ENCODE measurements around the gene RPS28.
"Not testable (repeated sequence)": the region's sequence is repeated elsewhere in the genome, so short reads cannot be mapped to it uniquely, and the experiment has no call there.

Gene RPS28

DNA sequence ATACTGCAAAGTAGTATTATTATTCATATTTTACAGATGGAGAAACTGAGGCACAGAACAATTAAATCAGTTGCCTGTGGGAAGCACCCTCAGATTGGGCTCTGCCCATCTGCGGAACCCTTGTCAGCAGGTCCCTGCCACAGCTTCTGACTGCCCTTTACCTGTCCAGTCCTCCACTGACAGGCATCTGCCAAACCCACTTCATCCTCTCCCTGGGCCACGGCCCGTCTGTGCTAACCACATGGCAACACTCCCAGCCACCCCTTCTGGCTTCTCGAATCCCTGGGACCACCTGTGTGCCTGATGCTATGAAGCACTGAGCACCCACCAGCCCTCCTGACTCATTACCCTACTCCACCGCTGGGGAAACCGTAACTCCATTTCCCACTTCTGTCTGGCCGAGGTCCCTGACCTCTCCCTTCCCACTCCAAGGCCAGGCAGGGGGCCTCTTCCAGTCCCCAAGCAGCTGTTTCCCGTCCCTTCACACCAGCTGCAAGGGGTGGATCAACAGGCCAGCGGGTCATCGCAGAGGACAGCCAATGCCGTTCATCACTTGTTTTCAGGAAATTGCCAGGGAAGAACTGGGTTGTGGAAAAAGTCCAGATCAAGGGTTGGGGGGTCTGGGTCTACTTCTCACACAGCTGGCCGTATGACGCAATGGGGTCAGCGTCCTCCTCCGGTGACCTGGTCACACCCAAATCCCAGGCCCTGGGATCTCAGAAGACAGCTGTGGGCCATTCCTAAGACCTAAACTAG is 19.2 kb downstream of the RPS28 start:
- DNase-seq (ENCODE audit: low spot score), result no peak
- no peak for TF ChIP-seq CTCF (IDR thresholded peaks at IDR 0.05)
- H3K27ac ChIP-seq, result peak overlapping the region in 1 of 2 donors; percentile 38
- H3K4me3 ChIP-seq, result no peak overlapping the region

DNA sequence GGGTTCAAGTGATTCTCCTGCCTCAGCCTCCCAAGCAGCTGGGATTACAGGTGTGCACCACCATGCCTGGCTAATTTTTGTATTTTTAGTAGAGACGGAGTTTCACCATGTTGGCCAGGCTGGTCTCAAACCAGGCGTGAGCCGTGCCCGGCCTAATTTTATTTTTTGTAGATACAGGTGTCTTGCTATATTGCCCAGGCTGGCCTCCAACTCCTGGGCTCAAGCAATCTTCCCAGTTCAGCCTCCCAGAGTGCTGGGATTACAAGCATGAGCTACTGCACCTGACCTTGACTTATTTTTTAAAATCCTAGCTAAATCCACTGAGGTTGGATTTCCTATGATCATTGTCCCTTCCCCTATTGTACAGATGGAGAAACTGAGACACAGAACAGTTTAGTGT is 20.2 kb downstream of the RPS28 start:
- not testable (repeated sequence) for H3K4me3 ChIP-seq; DNase-seq (ENCODE audit: low spot score)
- peak overlapping the region in 1 of 2 donors; percentile 87 for H3K27ac ChIP-seq

DNA sequence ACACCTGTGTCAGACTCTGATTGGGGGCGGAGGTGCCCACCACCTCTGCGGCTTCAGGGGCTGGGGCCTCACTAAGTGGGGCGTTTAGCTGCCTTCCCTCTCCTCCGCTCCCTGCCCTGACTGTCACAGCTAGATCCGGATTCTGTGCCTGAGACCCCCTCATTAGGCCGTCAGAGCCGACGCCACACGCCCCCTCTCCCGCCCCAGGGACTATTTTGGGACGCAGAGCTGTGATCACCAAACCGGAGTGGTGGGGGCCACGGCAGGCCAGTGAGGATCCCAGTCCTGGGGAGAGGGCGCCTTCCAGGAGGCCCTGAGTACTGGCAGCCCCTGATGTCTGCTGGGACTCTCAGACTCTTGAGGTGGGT is 21.0 kb downstream of the RPS28 start:
- no peak for DNase-seq (ENCODE audit: low spot score)
- H3K27ac ChIP-seq, result peak overlapping the region in 1 of 2 donors; percentile 87
- TF ChIP-seq CTCF (IDR thresholded peaks at IDR 0.05), result no peak
- peak overlapping the region; percentile 76 for H3K4me3 ChIP-seq

- peak within 1 kb of the TSS; percentile 76 for H3K4me3 ChIP-seq
- TF ChIP-seq CTCF (IDR thresholded peaks at IDR 0.05), result no peak
- H3K27ac ChIP-seq, result peak within 1 kb of the TSS; percentile 63 to 87
- DNase-seq (ENCODE audit: low spot score), result peak; percentile 97
Observed at GRCh38 chr19:8342684-8343482, 21.6 kb downstream of the RPS28 start, which contains the start of gene KANK3. Gene KANK3, minus strand, starts transcription at chr19:8343262. Its CDS starts 5,434 bp downstream, at chr19:8337828.

GRCh38 chr19:8343483-8343844 is 22.2 kb downstream of the RPS28 start:
- peak overlapping the region; percentile 76 for H3K4me3 ChIP-seq
- no peak for DNase-seq (ENCODE audit: low spot score)
- peak overlapping the region; percentile 14 to 33 for H3K27ac ChIP-seq
- TF ChIP-seq CTCF (IDR thresholded peaks at IDR 0.05), result no peak

- DNase-seq (ENCODE audit: low spot score); H3K27ac ChIP-seq; H3K4me3 ChIP-seq: not testable (repeated sequence)
Observed at GRCh38 chr19:8349629-8350372, 28.5 kb downstream of the RPS28 start.

DNA sequence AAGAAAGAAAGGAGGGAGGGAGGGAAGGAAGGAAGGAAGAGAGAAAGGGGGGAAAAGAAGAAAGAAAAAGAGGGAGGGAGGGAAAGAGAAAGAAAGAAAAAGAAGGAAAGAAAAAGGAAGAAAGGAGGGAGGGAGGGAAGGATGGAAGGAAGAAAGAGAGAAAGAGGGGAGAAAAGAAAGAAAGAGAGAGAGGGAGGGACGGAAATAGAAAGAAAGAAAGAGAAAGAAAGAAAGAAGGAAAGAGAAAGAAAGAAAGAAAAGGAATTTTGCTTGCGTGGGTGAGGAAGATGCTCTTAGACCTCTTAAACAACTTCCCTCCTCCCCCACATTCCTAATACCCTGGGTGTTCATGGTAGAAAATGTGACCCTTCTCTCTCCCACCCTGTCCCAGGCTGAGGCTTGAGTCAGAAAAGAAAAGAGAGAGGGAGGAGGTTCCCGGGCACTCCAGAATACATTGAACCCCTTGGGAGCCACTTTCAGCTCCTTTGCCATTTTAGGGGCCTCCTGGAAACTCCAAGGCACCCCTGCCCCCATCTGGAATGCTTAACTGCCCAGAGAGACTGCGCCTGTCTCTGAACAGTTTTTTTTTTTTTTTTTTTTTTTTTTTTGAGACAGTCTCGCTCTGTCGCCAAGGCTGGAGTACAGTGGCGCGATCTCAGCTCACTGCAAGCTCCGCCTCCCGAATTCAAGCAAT is 31.0 kb downstream of the RPS28 start:
- Histone ChIP-seq H3K27ac (peak overlapping the region; percentile 17 to 78), H3K4me3 (peak overlapping the region; percentile 55)
- TF ChIP-seq CTCF (IDR thresholded peaks at IDR 0.05), result no peak
- no peak for DNase-seq (ENCODE audit: low spot score)

GRCh38 chr19:8352845-8353244 is 31.5 kb downstream of the RPS28 start:
- DNase-seq (ENCODE audit: low spot score), result not testable (repeated sequence)
- Histone ChIP-seq H3K4me3 (peak overlapping the region; percentile 55), H3K27ac (peak overlapping the region; percentile 17 to 78)
